HepG2 (cell line): ENCODE data around the gene MCM8. TPM values are rescaled to one million over a fixed set of nuclear protein-coding genes. Genes with fewer than 3 reads are reported as not detected.

ENCODE experiments used
- BCL6 ChIP-seq: IDR thresholded peaks from 2 replicates; pipeline ENCODE4 v1.6.1; 2016; ENCODE audit warnings: missing genetic modification reagents, missing compliant biosample characterization
- FOSL2 ChIP-seq: sonication (generic); formaldehyde crosslinking; IDR thresholded peaks from 2 replicates; pipeline ENCODE4 v1.4.0; 2020; ENCODE audit warnings: missing genetic modification reagents
- GLI4 ChIP-seq: sonication (generic); formaldehyde crosslinking; IDR thresholded peaks from 2 replicates; pipeline ENCODE4 v1.5.1; 2020; ENCODE audit warnings: missing genetic modification reagents, mild to moderate bottlenecking, moderate library complexity, borderline replicate concordance
- HNRNPL ChIP-seq: fragments of 200-400 bp; formaldehyde crosslinking; IDR thresholded peaks from 2 replicates; pipeline ENCODE4 v1.6.1; 2017; ENCODE audit warnings: mild to moderate bottlenecking, low read depth, low read length
- IKZF4 ChIP-seq: sonication (generic); formaldehyde crosslinking; IDR thresholded peaks from 2 replicates; pipeline ENCODE4 v1.5.1; 2020; ENCODE audit warnings: borderline replicate concordance, mild to moderate bottlenecking, low read depth, missing genetic modification reagents; ENCODE audit errors: not compliant biosample characterization
- MIER2 ChIP-seq: IDR thresholded peaks from 2 replicates; pipeline ENCODE4 v1.6.1; 2016; ENCODE audit warnings: missing biosample characterization, missing genetic modification reagents
- MXD1 ChIP-seq: sonication (generic); formaldehyde crosslinking; IDR thresholded peaks from 2 replicates; pipeline ENCODE4 v1.4.0; 2020; ENCODE audit warnings: mild to moderate bottlenecking, missing genetic modification reagents
- RAD51 ChIP-seq: fragments of 450-650 bp; IDR thresholded peaks from 2 replicates; pipeline ENCODE4 v1.6.1; 2016; ENCODE audit warnings: borderline replicate concordance
- RORA ChIP-seq: sonication (generic); formaldehyde crosslinking; IDR thresholded peaks from 2 replicates; pipeline ENCODE4 v1.5.0; 2020; ENCODE audit warnings: mild to moderate bottlenecking, missing genetic modification reagents, moderate library complexity
- ZNF160 ChIP-seq: sonication (generic); formaldehyde crosslinking; IDR thresholded peaks from 2 replicates; pipeline ENCODE4 v1.8.0; 2022; ENCODE audit warnings: mild to moderate bottlenecking, inconsistent platforms, missing genetic modification reagents
- ZNF274 ChIP-seq: sonication (generic); formaldehyde crosslinking; IDR thresholded peaks from 2 replicates; pipeline ENCODE4 v1.5.1; 2020; ENCODE audit warnings: mild to moderate bottlenecking, missing genetic modification reagents
- ZNF382 ChIP-seq: sonication (generic); formaldehyde crosslinking; IDR thresholded peaks from 2 replicates; pipeline ENCODE4 v1.5.0; 2020; ENCODE audit warnings: missing genetic modification reagents, mild to moderate bottlenecking, borderline replicate concordance
- ZNF503 ChIP-seq: sonication (generic); formaldehyde crosslinking; IDR thresholded peaks from 2 replicates; pipeline ENCODE4 v1.4.0; 2020; ENCODE audit warnings: missing genetic modification reagents
- ZNF740 ChIP-seq: sonication (generic); formaldehyde crosslinking; IDR thresholded peaks from 2 replicates; pipeline ENCODE4 v1.4.0; 2020; ENCODE audit warnings: missing genetic modification reagents
- ZNF800 ChIP-seq: sonication (generic); formaldehyde crosslinking; IDR thresholded peaks from 2 replicates; pipeline ENCODE4 v1.4.0; 2020; ENCODE audit warnings: missing genetic modification reagents
- polyA plus RNA-seq, 8 experiments: library from polyadenylated mRNA; depleted of rRNA in 3 of 8; stranded (reverse) in 7 of 8; unstranded in 1 of 8; fragments of >200 nt; fragmentation: Illumina TruSeq in 4 of 8; extraction: Trizol in 4 of 8; gene quantifications; 2 replicates each; pipeline versions ENCODE4 v1.2.1 to v1.2.3, GENCODE V29; 2011 to 2016; ENCODE audit warnings: low read depth in 4 of 8, missing spikeins in 1 of 8, mixed read lengths in 1 of 8; ENCODE audit not compliant: insufficient read depth in 1 of 8
- total RNA-seq, 5 experiments: library from RNA; depleted of rRNA; stranded (reverse); fragments of >200 nt; fragmentation: Illumina TruSeq; extraction: Trizol; gene quantifications; 2 replicates each; pipeline ENCODE4 v1.2.3, GENCODE V29; 2016; ENCODE audit warnings: low read depth in 1 of 5

Gene MCM8
- total and polyA plus RNA-seq, 2 of the 13 experiments (the other 11 are each of a cell fraction or from before 2014, with no cell fraction given), result 11.5 to 59.3 TPM

GRCh38 chr20:5927749-5928462 lies 22.5 kb upstream of the MCM8 start (continued):
- TF ChIP-seq ZNF800 (CRISPR knock-in tag), result no peak
- TF ChIP-seq RAD51, result no peak
- TF ChIP-seq GLI4 (CRISPR knock-in tag), result no peak
- no peak for TF ChIP-seq IKZF4 (CRISPR knock-in tag)
- TF ChIP-seq ZNF382 (CRISPR knock-in tag), result no peak
- no peak for TF ChIP-seq BCL6
- peak; percentile 35; the same call in 1 of the 2 replicates for TF ChIP-seq HNRNPL
- TF ChIP-seq MXD1 (CRISPR knock-in tag), result 0 out of 2 replicates have a peak, but pooled peaks have one; percentile 29
- TF ChIP-seq MIER2, result no peak
- TF ChIP-seq ZNF274 (CRISPR knock-in tag), result no peak
- no peak for TF ChIP-seq ZNF740 (CRISPR knock-in tag)
- no peak for TF ChIP-seq FOSL2
- no peak for TF ChIP-seq ZNF503 (CRISPR knock-in tag)
- no peak for TF ChIP-seq RORA (CRISPR knock-in tag)
- no peak for TF ChIP-seq ZNF160 (CRISPR knock-in tag)
- TF ChIP-seq, all 625 proteins: peak for 8
